GM21737 (cell line): ENCODE results near the gene ALK.

Experiments
- ATAC-seq: cut with Tn5 transposase; IDR thresholded peaks from one replicate; pipeline ENCODE4 v1.9.1; 2021; ENCODE audit warnings: mild to moderate bottlenecking, moderate library complexity; ENCODE audit not compliant: unreplicated experiment

The ALK gene

DNA sequence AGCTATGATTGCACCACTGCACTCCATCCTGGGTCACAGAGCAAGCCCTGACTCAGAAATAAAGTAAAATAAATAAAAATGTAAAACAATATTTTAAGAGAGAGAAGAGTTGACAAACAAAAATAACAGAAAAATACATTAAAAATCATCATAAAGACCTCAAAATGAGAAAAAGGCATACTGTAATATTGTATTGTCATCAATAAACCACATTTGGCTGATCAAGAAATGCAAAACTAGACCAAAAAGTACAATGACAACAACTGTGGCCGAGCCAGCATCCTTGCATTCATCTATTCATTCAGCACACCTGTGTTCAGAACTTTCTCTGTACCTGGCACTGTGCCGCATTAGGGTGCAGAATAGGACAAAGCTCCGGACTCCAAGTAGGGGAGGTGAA is 121.8 kb downstream of the ALK start:
- ATAC-seq, result no peak

- no peak for ATAC-seq
Measured at GRCh38 chr2:29797916-29798315, 123.5 kb downstream of the ALK start.

- ATAC-seq, result no peak
Measured at GRCh38 chr2:29796446-29796845, 124.9 kb downstream of the ALK start.

DNA sequence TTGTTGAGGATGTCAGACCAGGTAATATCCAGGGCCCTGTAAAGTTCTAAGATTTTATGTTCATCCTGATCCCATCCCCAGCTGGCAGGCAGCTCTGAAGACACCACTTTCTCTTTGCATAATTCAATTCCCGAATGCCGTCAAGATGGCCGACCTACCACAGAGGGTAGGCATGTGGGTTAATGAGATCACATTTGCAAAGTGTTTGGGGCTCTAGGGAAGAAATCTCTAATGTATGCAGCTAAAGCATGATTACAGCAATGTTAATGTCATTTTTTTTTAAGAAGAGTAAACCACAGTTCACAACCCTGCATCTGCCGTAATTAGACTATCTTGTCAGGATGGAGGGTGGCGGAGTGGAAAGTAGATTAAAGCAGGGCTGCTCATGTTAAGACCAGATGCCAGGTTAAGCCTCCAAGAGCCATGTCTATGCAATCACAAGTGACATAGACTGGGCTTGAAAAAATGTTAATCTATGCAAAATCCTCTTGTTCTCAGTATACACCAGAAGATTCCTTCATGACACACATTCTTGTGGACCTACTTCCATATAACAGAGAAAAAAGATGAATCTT is 131.4 kb downstream of the ALK start:
- no peak for ATAC-seq

DNA sequence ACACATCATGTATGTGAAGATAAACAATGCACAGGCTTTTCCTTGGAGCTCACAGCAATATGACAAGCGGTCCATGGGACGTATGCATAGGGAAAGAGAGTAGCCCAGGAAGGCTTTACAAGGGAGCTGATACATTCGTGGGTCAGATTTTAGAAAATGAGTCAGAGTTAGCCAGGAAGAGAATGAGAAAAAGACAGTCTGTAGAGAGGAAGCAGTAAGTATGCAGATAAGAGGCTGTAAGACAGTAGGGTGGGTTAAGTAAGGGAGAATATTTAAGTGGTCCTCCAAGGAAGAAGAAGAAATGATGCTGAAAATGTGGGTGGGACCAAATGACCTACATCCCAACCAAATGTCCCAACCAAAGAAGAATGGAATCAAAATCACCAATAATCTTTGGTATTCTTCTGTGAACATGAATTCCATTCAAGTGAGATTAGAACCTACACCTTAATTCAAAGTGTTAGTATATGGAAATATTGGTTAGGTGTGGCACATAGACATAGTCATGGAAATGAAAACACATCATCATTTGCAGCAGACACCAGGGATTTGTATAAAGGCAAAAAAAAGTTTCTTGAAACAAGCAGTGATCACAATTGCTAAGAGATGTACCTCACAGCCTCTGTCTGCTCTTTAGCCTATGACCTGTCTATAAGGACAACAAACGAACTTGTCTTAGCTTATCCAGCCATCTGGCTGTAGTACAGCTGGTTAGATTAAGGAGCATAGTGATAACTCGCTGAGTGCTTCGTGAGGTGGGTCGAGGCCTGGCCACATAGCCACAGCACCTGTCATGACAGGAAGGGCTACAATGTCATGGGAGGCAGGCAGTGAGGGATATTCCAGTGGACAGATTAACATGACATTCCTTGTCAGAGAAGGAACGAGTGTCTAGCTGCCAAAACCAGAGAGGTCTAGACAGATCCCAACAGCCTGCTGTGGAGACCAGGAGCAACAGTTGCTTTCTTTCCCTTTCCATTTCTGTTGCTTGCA is 133.6 kb downstream of the ALK start:
- no peak for ATAC-seq

DNA sequence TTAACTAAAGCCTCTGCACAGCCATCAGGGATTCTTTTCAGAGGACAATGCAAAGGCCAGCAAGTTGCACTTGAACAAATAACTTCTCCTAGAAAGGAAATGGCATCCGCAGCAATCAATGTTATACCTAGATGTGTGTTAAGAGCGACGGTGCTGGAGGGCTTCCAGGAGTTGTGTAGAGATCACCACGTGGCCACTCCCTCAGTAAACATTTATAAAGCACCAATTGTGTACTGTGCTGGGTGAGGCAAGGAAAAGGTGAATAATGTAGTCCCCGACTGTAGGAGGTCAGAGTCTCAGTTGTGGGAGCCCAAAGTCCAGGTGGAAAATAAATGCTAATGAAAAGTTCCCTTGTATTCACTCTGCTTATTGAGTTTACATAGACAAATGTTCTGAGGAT is 135.0 kb downstream of the ALK start:
- ATAC-seq, result no peak

DNA sequence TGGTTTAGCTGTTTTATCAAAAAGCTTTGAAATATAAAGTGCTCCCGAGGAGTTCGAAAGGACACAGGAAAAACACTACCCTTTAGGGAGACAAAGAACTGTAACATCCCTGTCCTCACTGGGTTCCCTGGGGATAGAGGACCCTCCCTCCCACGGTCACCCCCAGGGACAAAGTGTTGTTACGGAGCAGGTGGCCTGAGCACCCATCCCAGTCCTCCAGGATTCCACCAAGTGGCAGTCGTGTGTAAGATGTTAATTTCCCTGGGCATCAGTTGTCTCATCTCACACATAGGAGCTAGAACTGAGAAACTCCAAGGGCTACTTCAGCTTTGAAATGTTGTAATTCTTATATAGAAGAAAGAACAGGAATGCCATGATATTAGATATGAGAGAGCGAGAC is 137.7 kb downstream of the ALK start:
- ATAC-seq, result no peak

- ATAC-seq, result no peak
Measured at GRCh38 chr2:29782549-29783458, 138.6 kb downstream of the ALK start.

GRCh38 chr2:29782087-29782486 is 139.3 kb downstream of the ALK start:
- ATAC-seq, result no peak

GRCh38 chr2:29780906-29781305 is 140.5 kb downstream of the ALK start:
- ATAC-seq, result no peak

- ATAC-seq, result no peak
Measured at GRCh38 chr2:29777161-29777560, 144.2 kb downstream of the ALK start.

GRCh38 chr2:29776406-29776805 is 145.0 kb downstream of the ALK start:
- ATAC-seq, result no peak

DNA sequence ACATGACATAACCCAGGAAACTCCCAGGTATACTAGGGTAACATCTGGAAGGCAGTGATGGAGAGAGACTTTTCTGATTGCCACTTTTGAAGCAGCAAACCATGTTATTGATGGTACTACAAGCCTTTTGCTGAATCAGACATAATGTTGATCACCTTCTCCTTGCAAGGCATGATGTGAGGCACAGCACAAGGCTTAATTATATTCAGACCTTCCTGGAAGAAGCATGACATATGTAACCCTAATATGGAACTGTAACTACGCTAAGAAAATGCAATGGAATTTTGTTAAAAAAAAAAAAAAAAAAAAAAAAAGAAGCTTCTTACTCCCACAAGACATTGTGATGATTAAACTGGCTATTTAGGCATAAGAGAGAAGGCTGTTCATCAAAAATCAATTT is 145.4 kb downstream of the ALK start:
- ATAC-seq, result no peak

DNA sequence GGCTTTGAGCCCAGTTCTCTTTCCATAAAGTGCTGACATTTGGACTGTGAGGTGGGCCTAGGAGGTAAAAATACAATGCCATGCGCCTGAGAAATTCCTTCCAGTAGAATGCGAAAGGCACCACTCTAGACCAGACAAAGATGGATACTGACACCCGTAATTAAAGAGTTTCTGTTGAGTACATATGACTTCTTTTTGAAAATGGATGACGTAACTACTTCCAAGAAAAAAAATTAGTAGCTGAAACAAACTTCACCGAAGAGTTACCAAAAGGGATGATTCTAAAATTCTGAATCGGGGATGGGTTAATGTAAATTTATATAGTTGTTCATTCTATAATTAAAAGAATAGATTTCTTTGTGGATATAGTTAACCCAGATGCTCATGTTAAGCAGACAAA is 146.8 kb downstream of the ALK start:
- no peak for ATAC-seq

GRCh38 chr2:29770846-29771245 is 150.5 kb downstream of the ALK start:
- ATAC-seq, result no peak

- ATAC-seq, result no peak
Measured at GRCh38 chr2:29769847-29770246, 151.5 kb downstream of the ALK start.

- ATAC-seq, result no peak
Measured at GRCh38 chr2:29767606-29768335, 153.6 kb downstream of the ALK start.

GRCh38 chr2:29766191-29766590 is 155.2 kb downstream of the ALK start:
- no peak for ATAC-seq

DNA sequence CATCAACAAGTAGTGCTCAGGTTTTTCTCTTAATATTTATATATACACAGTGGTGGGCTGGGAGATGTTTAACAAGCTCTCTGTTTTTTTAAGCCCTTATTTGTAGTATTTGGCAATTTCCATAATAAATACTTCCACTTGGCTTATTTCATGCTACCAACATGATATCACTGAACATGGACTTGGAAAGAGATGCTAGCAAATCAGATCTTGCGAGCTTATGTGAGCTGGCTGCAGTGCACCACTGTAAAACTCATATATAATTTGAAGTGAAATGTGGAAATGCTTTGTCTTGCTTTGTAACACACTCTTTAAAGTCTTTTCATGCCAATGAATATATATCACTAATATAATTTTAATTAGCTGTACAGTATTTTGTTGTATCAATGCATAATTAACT is 155.7 kb downstream of the ALK start:
- no peak for ATAC-seq

DNA sequence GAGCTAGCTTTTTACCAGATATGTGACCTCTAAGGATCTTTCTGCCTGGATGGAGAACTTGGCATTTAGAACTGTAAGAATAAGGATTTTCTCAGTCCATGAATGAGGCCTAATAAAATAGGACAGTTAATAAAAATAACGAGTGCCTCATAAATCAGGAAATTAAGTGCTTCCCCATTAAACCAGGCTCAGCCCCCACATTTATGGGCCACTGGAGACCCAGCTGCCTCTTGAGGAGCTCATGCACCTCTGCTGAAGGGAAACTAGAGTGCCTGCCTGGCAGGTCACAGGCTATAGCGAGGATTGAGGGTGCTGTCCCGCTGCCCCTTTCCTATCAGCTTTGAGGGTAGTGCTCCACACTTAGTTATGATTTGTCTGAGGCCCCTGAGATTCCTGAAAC is 158.0 kb downstream of the ALK start:
- no peak for ATAC-seq

DNA sequence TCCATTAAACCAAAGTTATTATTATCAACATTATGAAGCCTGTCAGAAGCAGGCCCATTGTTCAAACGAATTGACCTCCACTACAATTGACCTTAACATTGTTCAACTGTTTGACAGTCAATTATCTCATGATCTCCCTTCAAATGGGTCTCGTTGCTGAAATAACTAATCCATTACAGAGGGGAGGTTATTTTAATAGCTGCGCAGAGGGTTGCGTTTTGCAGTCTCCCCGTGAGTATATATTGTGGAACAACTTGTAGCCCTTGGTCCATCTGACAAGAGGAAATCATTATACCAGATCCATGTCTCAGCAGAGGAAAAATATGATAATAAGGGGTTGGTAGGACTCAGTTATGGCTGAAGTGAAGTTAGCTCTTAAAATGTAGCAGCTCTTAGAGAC is 159.1 kb downstream of the ALK start:
- ATAC-seq, result no peak
